Common myeloid progenitor, CD34-positive (primary cell): Measurements from ENCODE around the gene MLEC.
"Not testable (repeated sequence)": the region's sequence is repeated elsewhere in the genome, so short reads cannot be mapped to it uniquely, and the experiment has no call there.

ENCODE experiments used
- CTCF ChIA-PET: fragments of 350-600 bp; sonication (Branson Sonifier 250); formaldehyde crosslinking; loops from one replicate; lab custom pipeline; 2021; ENCODE audit warnings: antibody characterized with exemption; lab: Charles Lee
- POLR2A ChIA-PET: fragments of 350-600 bp; sonication (Branson Sonifier 250); formaldehyde crosslinking; loops from one replicate; lab custom pipeline; 2021; ENCODE audit warnings: antibody characterized with exemption; lab: Charles Lee
- DNase-seq, 3 donors: peaks; one replicate each; pipeline versions ENCODE4 v3.0.0 to v3.0.0-alpha.2; 2013
- H3K27ac ChIP-seq, 2 experiments: 1 replicate in 1 of 2; 2 replicates in 1 of 2; pipeline ENCODE4 v1.7.0; 2013; ENCODE audit warnings: inconsistent platforms in 2 of 2, low read length in 2 of 2, mild to moderate bottlenecking in 2 of 2, low read depth in 1 of 2, moderate library complexity in 1 of 2; ENCODE audit not compliant: severe bottlenecking in 2 of 2, insufficient read depth in 1 of 2, poor library complexity in 1 of 2
- H3K27me3 ChIP-seq, 5 experiments: replicated peaks in 2 of 5; 1 replicate in 3 of 5; 2 replicates in 2 of 5; pipeline versions ENCODE4 v1.6.1 to v1.7.0; 2013; ENCODE audit warnings: low read length in 4 of 5, mild to moderate bottlenecking in 2 of 5, moderate library complexity in 2 of 5, inconsistent platforms in 1 of 5; ENCODE audit not compliant: insufficient read depth in 5 of 5, control insufficient read depth in 4 of 5
- H3K36me3 ChIP-seq, 4 experiments: 1 replicate in 2 of 4; 2 replicates in 2 of 4; pipeline versions ENCODE4 v1.6.1 to v1.7.0; 2013; ENCODE audit warnings: low read length in 3 of 4, control low read depth in 1 of 4, mild to moderate bottlenecking in 1 of 4; ENCODE audit not compliant: control insufficient read depth in 4 of 4, insufficient read depth in 4 of 4
- H3K4me1 ChIP-seq, 4 experiments: 1 replicate in 3 of 4; 2 replicates in 1 of 4; pipeline versions ENCODE4 v1.6.1 to v1.7.1; 2013; ENCODE audit warnings: low read length in 3 of 4, mild to moderate bottlenecking in 3 of 4, control low read depth in 1 of 4, inconsistent platforms in 1 of 4, moderate library complexity in 1 of 4; ENCODE audit not compliant: control insufficient read depth in 4 of 4, insufficient read depth in 4 of 4; ENCODE audit errors: control extremely low read depth in 1 of 4
- H3K4me3 ChIP-seq, 7 experiments: 1 replicate in 4 of 7; 2 replicates in 3 of 7; pipeline versions ENCODE4 v1.5.1 to v1.7.0; 2013; ENCODE audit warnings: mild to moderate bottlenecking in 7 of 7, low read length in 6 of 7, moderate library complexity in 6 of 7, inconsistent platforms in 2 of 7, low read depth in 2 of 7, control low read depth in 1 of 7; ENCODE audit not compliant: insufficient read depth in 4 of 7, control insufficient read depth in 1 of 7; ENCODE audit errors: extremely low read depth in 1 of 7
- H3K9me3 ChIP-seq, 5 experiments: 1 replicate in 4 of 5; 2 replicates in 1 of 5; pipeline versions ENCODE4 v1.6.1 to v1.7.1; 2013; ENCODE audit warnings: low read length in 4 of 5, mild to moderate bottlenecking in 2 of 5, inconsistent platforms in 1 of 5, low read depth in 1 of 5, moderate library complexity in 1 of 5; ENCODE audit not compliant: control insufficient read depth in 4 of 5, insufficient read depth in 2 of 5; ENCODE audit errors: control extremely low read depth in 1 of 5
- WGBS: methylation state at CpG from one replicate; pipeline ENCODE4 v1.1.5; 2013; ENCODE audit not compliant: insufficient coverage; 5-methylcytosine and 5-hydroxymethylcytosine counted together

MLEC gene

GRCh38 chr12:120732198-120732597 lies 45.2 kb downstream of the MLEC start:
- POLR2A ChIA-PET, H3K4me1 ChIP-seq, H3K9me3 ChIP-seq, DNase-seq, H3K27me3 ChIP-seq, H3K27ac ChIP-seq, H3K4me3 ChIP-seq: not testable (repeated sequence)
- CTCF ChIA-PET, result interaction anchor here (0.7 kb wide), 1 partner anchor 288 kb away, joined by 3 read pairs; no protein-coding TSS in a partner anchor
- WGBS, result 99% methylated on average over 21 of the region's 35 CpGs
- H3K36me3 ChIP-seq, result peaks cover under 1 to 34% (median 14%) of the 10 kb centered on the region in 4 experiments

DNA sequence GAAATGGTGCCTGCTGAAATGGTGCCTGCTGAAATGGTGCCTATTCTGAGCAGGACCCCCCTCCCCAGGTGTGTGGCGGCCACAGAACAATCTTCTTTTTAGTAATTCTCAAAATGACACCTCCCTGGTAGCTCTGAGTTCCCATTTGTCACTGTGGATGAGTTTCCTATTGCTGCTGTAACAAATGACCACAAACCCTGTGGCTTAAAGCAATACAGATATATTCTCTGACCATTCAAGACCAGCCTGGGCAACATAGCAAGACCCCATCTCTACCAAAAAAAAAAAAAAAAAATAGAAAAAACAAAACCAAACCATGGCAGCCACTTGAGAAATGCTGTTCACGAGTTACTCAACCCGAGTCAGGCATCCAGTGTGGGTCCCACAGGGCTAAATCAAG lies 46.6 kb downstream of the MLEC start:
- H3K4me3 ChIP-seq, result no peak overlapping the region
- no peaks in the 10 kb centered on the region for H3K4me1 ChIP-seq
- POLR2A ChIA-PET, result interaction anchor here (0.6 kb wide), 1 partner anchor 54 kb away, joined by 3 read pairs; no protein-coding TSS in a partner anchor
- WGBS, result 97% methylated on average over 3 of the region's 3 CpGs
- DNase-seq, result no peak
- H3K36me3 ChIP-seq, result peaks cover 0 to 40% (median 15%) of the 10 kb centered on the region in 4 experiments
- CTCF ChIA-PET, result no interaction called here
- no peaks in the 10 kb centered on the region for H3K27me3 ChIP-seq
- H3K9me3 ChIP-seq, result no peaks in the 10 kb centered on the region
- H3K27ac ChIP-seq, result no peak overlapping the region

DNA sequence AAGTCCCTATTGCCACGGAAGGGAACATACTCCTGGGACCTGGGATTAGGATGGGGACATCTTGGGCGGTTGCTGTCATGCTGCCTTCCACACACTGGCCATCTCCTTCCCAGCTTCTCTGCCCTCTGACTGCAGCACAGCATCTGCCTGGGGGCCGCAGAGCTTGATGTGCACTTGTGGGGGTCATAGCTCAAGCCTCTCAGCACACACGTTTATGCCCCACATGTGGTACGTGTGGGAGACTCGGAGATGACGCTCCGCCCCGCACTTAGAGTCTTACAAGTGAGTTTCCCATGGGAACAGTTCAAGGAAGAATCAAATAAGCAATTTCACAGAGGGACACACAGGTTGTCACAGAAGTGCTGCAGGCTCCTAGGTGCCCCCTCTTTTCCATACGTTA lies 47.3 kb downstream of the MLEC start:
- Histone ChIP-seq H3K36me3 (peaks cover 0 to 46% (median 13%) of the 10 kb centered on the region in 4 experiments), H3K4me3 (no peak overlapping the region), H3K27me3 (no peaks in the 10 kb centered on the region), H3K4me1 (no peaks in the 10 kb centered on the region), H3K27ac (no peak overlapping the region), H3K9me3 (no peaks in the 10 kb centered on the region)
- 97% methylated on average over 10 of the region's 10 CpGs for WGBS
- CTCF ChIA-PET, result no interaction called here
- POLR2A ChIA-PET, result no interaction called here
- no peak for DNase-seq

DNA sequence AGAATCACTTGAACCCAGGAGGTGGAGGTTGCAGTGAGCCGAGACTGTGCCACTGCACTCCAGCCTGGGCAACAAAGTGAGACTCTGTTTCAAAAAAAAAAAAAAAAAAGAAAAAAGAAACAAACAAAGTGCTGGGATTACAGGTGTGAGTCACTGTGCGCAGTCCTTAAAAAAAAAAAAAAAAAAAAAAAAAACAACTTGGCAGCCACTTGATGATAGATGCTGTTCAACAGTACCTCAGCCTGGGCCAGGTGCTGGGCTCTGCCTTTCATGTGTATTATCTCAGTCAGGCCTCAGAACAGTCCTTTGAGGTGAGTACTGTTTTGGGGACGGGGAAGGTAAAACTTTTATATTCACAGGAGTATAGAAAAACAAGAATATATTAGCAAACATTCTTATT lies 48.2 kb downstream of the MLEC start:
- CTCF ChIA-PET, result no interaction called here
- Histone ChIP-seq H3K4me3 (no peak overlapping the region), H3K9me3 (no peaks in the 10 kb centered on the region), H3K4me1 (no peaks in the 10 kb centered on the region), H3K36me3 (peaks cover 0 to 40% (median 12%) of the 10 kb centered on the region in 4 experiments), H3K27ac (no peak overlapping the region), H3K27me3 (no peaks in the 10 kb centered on the region)
- POLR2A ChIA-PET, result interaction anchor here (0.7 kb wide), 1 partner anchor 129 kb away, joined by 5 read pairs; no protein-coding TSS in a partner anchor
- no peak for DNase-seq
- WGBS, result 83% methylated on average over 1 of the region's 3 CpGs

DNA sequence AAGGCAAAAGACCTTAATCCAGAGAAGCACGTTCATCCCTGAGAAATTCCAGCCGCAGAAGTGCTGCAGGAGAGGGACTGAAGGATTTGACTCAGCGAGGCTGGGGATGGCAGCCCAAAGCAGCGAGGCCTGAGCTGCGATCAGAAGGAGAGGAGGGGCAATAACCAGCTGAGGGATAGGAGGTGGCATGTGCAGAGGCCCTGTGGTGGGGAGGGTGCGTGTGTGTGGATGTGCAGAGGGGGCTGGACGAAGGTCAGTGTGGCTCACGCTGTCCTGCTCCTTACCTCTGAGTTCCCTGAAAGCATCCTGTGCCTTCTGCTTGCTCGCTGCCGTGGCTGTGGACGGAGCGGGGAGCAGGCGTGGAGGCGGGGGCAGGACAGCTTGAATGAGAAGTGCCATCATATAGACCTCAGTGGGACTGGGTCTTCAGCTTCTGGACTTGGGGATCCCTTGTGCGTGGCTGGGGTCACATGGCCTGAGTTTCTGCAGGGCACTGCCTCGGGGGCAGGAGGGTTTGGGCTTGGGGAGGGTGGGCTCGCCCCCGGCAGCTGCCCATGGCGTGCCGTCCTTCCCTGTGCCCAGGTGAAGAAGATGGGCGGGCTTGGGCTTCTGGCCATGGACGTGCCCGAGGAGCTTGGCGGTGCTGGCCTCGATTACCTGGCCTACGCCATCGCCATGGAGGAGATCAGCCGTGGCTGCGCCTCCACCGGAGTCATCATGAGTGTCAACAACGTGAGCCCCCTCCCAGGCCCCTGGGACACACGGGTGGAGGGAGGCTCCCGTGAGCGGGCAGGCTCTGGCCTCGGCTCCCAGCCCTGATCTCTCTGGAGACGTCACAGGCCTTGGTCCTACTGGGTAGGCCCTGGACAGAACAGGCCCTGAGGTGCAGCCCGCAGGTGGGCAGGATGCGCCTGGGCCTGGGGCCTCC lies 49.7 kb downstream of the MLEC start:
- Histone ChIP-seq H3K36me3 (peaks cover 0 to 30% (median 6%) of the 10 kb centered on the region in 4 experiments), H3K9me3 (no peaks in the 10 kb centered on the region), H3K4me1 (no peaks in the 10 kb centered on the region), H3K27ac (no peak overlapping the region), H3K4me3 (no peak overlapping the region), H3K27me3 (no peaks in the 10 kb centered on the region)
- CTCF ChIA-PET, result interaction anchor here (0.5 kb wide), 1 partner anchor 169 kb away, joined by 3 read pairs; no protein-coding TSS in a partner anchor
- POLR2A ChIA-PET, result no interaction called here
- DNase-seq, result no peak
- 97% methylated on average over 37 of the region's 38 CpGs for WGBS

- Histone ChIP-seq H3K27me3 (no peaks in the 10 kb centered on the region), H3K9me3 (no peaks in the 10 kb centered on the region), H3K4me1 (no peaks in the 10 kb centered on the region), H3K36me3 (peaks cover 0 to 30% (median 6%) of the 10 kb centered on the region in 4 experiments), H3K4me3 (no peak overlapping the region), H3K27ac (no peak overlapping the region)
- ChIA-PET POLR2A (interaction anchor here (0.5 to 0.6 kb wide), 2 partner anchors 15 to 103 kb away, joined by 3 to 4 read pairs; no protein-coding TSS in a partner anchor), CTCF (no interaction called here)
- 95% methylated on average over 18 of the region's 25 CpGs for WGBS
- DNase-seq, result no peak
These were observed 50.8 kb downstream of the MLEC start for GRCh38 chr12:120737557-120738251.
